ENCODE measurements around the gene VPS37C. TPM values are rescaled to one million over a fixed set of nuclear protein-coding genes. Genes with fewer than 3 reads are reported as not detected.

The VPS37C gene
- total and polyA plus RNA-seq, 9 donors = 10.0 to 19.8 (median 17.8) TPM

GRCh38 chr11:61134801-61135257 is 26.4 kb downstream of the VPS37C start:
- H3K27me3 ChIP-seq (ENCODE audit: control insufficient read depth, insufficient read depth, low read length) = no peaks in the 10 kb centered on the region
- peaks cover 27% of the 10 kb centered on the region for H3K36me3 ChIP-seq (ENCODE audit: control insufficient read depth, insufficient read depth, low read length)
- peaks cover 70% of the 10 kb centered on the region for H3K4me1 ChIP-seq (ENCODE audit: control insufficient read depth, insufficient read depth, low read length)
- 73% methylated on average over 12 of the region's 12 CpGs for WGBS (ENCODE audit: insufficient coverage)
- no peak overlapping the region for H3K27ac ChIP-seq (ENCODE audit: low read length)
- peak; percentile 60 for DNase-seq
- H3K9me3 ChIP-seq (replicated peaks; ENCODE audit: control insufficient read depth, low read depth, low read length) = no peaks in the 10 kb centered on the region
- no peak overlapping the region for H3K4me3 ChIP-seq (ENCODE audit: low read length)

GRCh38 chr11:61133956-61134662 is 27.1 kb downstream of the VPS37C start:
- H3K36me3 ChIP-seq (ENCODE audit: control insufficient read depth, insufficient read depth, low read length) = peaks cover 27% of the 10 kb centered on the region
- WGBS (ENCODE audit: insufficient coverage) = 82% methylated on average over 10 of the region's 18 CpGs
- no peak for DNase-seq
- H3K27ac ChIP-seq (ENCODE audit: low read length) = no peak overlapping the region
- no peaks in the 10 kb centered on the region for H3K27me3 ChIP-seq (ENCODE audit: control insufficient read depth, insufficient read depth, low read length)
- H3K4me3 ChIP-seq (ENCODE audit: low read length) = no peak overlapping the region
- no peaks in the 10 kb centered on the region for H3K9me3 ChIP-seq (replicated peaks; ENCODE audit: control insufficient read depth, low read depth, low read length)
- peaks cover 70% of the 10 kb centered on the region for H3K4me1 ChIP-seq (ENCODE audit: control insufficient read depth, insufficient read depth, low read length)

DNA sequence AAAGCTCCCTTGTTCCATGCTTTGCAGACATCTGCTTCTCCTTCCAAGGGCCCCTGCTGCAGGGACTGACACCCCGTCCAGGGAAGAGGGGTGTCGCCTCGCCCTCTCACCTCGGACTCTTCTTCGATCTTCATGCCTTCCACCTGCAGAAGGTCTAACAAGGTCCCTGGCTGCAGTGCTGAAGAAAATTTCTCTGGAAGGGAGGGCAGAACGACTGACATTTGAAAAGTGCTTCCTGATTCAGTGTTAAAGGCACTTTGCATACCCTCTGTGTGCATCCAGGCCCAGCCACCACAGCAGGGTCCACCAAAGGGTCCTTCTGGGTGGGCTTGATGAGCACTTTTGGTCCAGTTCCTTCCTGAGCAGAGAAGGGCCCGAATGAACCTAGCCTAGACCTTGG is 28.1 kb downstream of the VPS37C start:
- H3K36me3 ChIP-seq (ENCODE audit: control insufficient read depth, insufficient read depth, low read length) = peaks cover 28% of the 10 kb centered on the region

DNA sequence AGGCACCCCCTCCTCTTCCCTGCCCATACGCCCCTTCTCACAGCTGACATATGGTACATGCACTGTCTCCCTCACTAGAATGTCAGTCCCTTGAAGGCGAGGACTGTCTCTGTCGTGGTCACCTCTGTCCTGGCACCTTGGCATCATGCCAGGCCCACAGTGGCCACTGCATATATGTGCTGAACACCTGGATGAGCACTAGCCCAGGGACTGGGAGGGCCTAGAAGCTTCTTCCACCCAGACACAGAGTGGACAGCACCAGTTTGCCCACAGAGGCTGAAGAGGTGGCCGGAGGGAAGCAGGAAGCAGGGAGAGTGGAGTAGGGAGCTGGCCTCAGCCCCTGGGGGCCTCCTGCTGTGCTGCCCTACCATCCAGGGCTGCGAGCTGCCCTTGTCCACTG is 28.6 kb downstream of the VPS37C start:
- Histone ChIP-seq H3K36me3 (ENCODE audit: control insufficient read depth, insufficient read depth, low read length) (peaks cover 32% of the 10 kb centered on the region), H3K4me1 (ENCODE audit: control insufficient read depth, insufficient read depth, low read length) (peaks cover 64% of the 10 kb centered on the region), H3K27me3 (ENCODE audit: control insufficient read depth, insufficient read depth, low read length) (no peaks in the 10 kb centered on the region), H3K9me3 (replicated peaks; ENCODE audit: control insufficient read depth, low read depth, low read length) (no peaks in the 10 kb centered on the region), H3K27ac (ENCODE audit: low read length) (no peak overlapping the region), H3K4me3 (ENCODE audit: low read length) (no peak overlapping the region)
- DNase-seq = no peak
- 69% methylated on average over 4 of the region's 5 CpGs for WGBS (ENCODE audit: insufficient coverage)

More for the DNA sequence above, 28.1 kb downstream of the VPS37C start:
- no peak overlapping the region for H3K4me3 ChIP-seq (ENCODE audit: low read length)
- no peak overlapping the region for H3K27ac ChIP-seq (ENCODE audit: low read length)
- DNase-seq = no peak
- 74% methylated on average over 5 of the region's 7 CpGs for WGBS (ENCODE audit: insufficient coverage)
- H3K9me3 ChIP-seq (replicated peaks; ENCODE audit: control insufficient read depth, low read depth, low read length) = no peaks in the 10 kb centered on the region
- H3K4me1 ChIP-seq (ENCODE audit: control insufficient read depth, insufficient read depth, low read length) = peaks cover 64% of the 10 kb centered on the region
- no peaks in the 10 kb centered on the region for H3K27me3 ChIP-seq (ENCODE audit: control insufficient read depth, insufficient read depth, low read length)

DNA sequence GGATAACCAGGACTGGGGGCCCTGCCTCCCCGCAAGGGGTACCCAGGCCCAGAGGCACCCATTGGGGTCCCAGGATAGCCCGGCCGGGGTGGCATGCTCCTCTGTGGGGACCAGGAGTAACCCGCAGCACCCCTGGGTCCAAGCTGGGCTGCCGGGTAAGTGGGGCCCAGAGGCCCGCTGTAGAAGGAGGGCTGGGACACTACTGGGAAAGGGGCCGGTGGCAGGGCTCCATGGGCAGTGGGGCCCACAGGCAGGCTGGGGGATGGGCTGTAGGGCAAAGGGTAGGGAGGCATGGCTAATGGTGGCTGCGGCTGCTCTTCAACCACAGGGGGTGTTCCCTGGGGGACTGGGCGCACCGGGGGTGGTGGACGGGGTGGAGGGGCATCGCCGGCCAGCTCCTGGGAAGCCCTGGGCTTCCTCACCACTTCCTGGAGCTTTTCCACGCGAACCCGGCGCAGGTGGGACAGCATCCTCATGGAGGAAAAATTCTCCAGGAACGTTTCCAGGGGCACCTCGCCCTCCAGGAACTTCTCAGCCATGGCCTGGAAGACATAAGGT is 29.1 kb downstream of the VPS37C start:
- Histone ChIP-seq H3K27me3 (ENCODE audit: control insufficient read depth, insufficient read depth, low read length) (no peaks in the 10 kb centered on the region), H3K4me1 (ENCODE audit: control insufficient read depth, insufficient read depth, low read length) (peaks cover 64% of the 10 kb centered on the region), H3K4me3 (ENCODE audit: low read length) (no peak overlapping the region), H3K27ac (ENCODE audit: low read length) (no peak overlapping the region), H3K36me3 (ENCODE audit: control insufficient read depth, insufficient read depth, low read length) (peaks cover 32% of the 10 kb centered on the region), H3K9me3 (replicated peaks; ENCODE audit: control insufficient read depth, low read depth, low read length) (no peaks in the 10 kb centered on the region)
- no peak for DNase-seq
- WGBS (ENCODE audit: insufficient coverage) = 86% methylated on average over 16 of the region's 19 CpGs

DNA sequence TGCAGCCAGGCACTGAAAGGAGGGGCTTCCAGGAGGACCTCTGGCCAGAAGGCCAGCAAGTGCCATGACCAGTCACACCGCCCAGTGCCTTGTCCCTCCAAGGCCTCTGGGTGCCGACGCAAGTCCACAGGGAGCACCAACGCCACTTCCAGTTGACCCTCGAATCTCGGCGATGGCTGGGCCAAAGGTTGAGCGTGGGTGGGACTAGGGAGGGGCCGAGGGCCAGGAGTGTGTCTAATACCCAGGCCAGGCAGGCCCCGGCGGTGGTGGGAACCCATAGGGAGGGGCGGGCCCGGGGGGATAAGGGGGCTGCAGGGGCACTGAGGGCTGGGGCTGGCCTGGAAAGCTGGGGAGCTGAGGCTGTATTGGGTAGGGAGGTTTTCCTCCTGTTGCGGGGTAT is 29.6 kb downstream of the VPS37C start:
- peaks cover 32% of the 10 kb centered on the region for H3K36me3 ChIP-seq (ENCODE audit: control insufficient read depth, insufficient read depth, low read length)
- H3K27ac ChIP-seq (ENCODE audit: low read length) = peak overlapping the region; percentile 69
- no peak for DNase-seq
- no peaks in the 10 kb centered on the region for H3K27me3 ChIP-seq (ENCODE audit: control insufficient read depth, insufficient read depth, low read length)
- no peak overlapping the region for H3K4me3 ChIP-seq (ENCODE audit: low read length)
- H3K9me3 ChIP-seq (replicated peaks; ENCODE audit: control insufficient read depth, low read depth, low read length) = no peaks in the 10 kb centered on the region
- WGBS (ENCODE audit: insufficient coverage) = 84% methylated on average over 11 of the region's 14 CpGs
- peaks cover 67% of the 10 kb centered on the region for H3K4me1 ChIP-seq (ENCODE audit: control insufficient read depth, insufficient read depth, low read length)

GRCh38 chr11:61131186-61131585 is 30.0 kb downstream of the VPS37C start:
- peaks cover 32% of the 10 kb centered on the region for H3K36me3 ChIP-seq (ENCODE audit: control insufficient read depth, insufficient read depth, low read length)

GRCh38 chr11:61129639-61130523 is 31.3 kb downstream of the VPS37C start:
- peaks cover 70% of the 10 kb centered on the region for H3K4me1 ChIP-seq (ENCODE audit: control insufficient read depth, insufficient read depth, low read length)
- H3K4me3 ChIP-seq (ENCODE audit: low read length) = no peak overlapping the region
- H3K27me3 ChIP-seq (ENCODE audit: control insufficient read depth, insufficient read depth, low read length) = peaks cover 9% of the 10 kb centered on the region
- peak overlapping the region; percentile 84 for H3K27ac ChIP-seq (ENCODE audit: low read length)
- DNase-seq = peak; percentile 89
- WGBS (ENCODE audit: insufficient coverage) = 27% methylated on average over 30 of the region's 33 CpGs
- no peaks in the 10 kb centered on the region for H3K9me3 ChIP-seq (replicated peaks; ENCODE audit: control insufficient read depth, low read depth, low read length)
- H3K36me3 ChIP-seq (ENCODE audit: control insufficient read depth, insufficient read depth, low read length) = peaks cover 32% of the 10 kb centered on the region

More at GRCh38 chr11:61131186-61131585, 30.0 kb downstream of the VPS37C start:
- Histone ChIP-seq H3K4me3 (ENCODE audit: low read length) (no peak overlapping the region), H3K4me1 (ENCODE audit: control insufficient read depth, insufficient read depth, low read length) (peaks cover 71% of the 10 kb centered on the region), H3K9me3 (replicated peaks; ENCODE audit: control insufficient read depth, low read depth, low read length) (no peaks in the 10 kb centered on the region), H3K27me3 (ENCODE audit: control insufficient read depth, insufficient read depth, low read length) (no peaks in the 10 kb centered on the region), H3K27ac (ENCODE audit: low read length) (peak overlapping the region; percentile 84)
- WGBS (ENCODE audit: insufficient coverage) = 77% methylated on average over 7 of the region's 8 CpGs
- DNase-seq = peak; percentile 80

DNA sequence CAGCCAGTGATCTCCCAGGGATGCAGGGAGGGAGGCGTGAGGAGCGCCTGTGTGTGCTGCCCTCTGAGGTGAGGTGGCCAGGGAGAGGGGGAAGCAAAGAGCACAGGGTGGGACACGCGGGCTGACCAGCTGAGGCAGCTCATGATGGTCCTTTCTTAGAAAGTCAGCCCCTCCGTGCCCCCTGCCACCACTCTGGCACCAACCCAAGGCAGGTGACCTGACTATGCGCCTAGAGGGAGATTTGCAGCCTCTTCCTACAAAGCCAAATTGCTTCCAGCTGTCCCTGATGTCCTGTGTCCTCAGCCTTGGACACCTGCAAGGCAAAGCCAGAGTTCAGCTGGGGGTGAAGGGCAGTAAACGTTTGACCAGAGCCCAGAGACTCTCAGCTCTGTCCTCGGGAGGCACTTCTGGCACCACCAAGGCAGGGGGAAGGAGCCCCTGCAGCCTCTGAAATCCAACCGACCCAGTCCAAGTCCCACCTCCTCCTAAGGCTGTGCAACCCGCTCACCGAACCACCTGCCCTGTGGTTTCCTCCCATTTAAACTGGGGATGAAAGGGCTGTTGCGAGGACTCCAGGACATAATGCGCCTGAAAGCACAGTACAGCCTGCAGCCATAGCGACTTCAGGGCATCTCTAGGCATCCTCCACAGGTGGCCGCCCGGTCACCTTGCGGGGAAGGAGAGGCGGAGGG is 32.1 kb downstream of the VPS37C start:
- Histone ChIP-seq H3K4me1 (ENCODE audit: control insufficient read depth, insufficient read depth, low read length) (peaks cover 63% of the 10 kb centered on the region), H3K27me3 (ENCODE audit: control insufficient read depth, insufficient read depth, low read length) (peaks cover 11% of the 10 kb centered on the region), H3K27ac (ENCODE audit: low read length) (no peak overlapping the region), H3K9me3 (replicated peaks; ENCODE audit: control insufficient read depth, low read depth, low read length) (no peaks in the 10 kb centered on the region), H3K4me3 (ENCODE audit: low read length) (no peak overlapping the region), H3K36me3 (ENCODE audit: control insufficient read depth, insufficient read depth, low read length) (peaks cover 27% of the 10 kb centered on the region)
- no peak for DNase-seq
- 58% methylated on average over 13 of the region's 18 CpGs for WGBS (ENCODE audit: insufficient coverage)
